HEK293T (cell line): ENCODE data around the gene TEX13C.
"Not testable (repeated sequence)": the region's sequence is repeated elsewhere in the genome, so short reads cannot be mapped to it uniquely, and the experiment has no call there.

Experiments used
- CTCF ChIA-PET: fragments of 350-600 bp; formaldehyde crosslinking; extraction: SDS; loops from one replicate; lab custom pipeline; 2021; ENCODE audit warnings: antibody characterized with exemption, inconsistent platforms; lab: Yijun Ruan, JAX
- POLR2A ChIA-PET: fragments of 350-600 bp; formaldehyde crosslinking; extraction: SDS; loops from one replicate; lab custom pipeline; 2020; ENCODE audit warnings: antibody characterized with exemption, inconsistent platforms; lab: Yijun Ruan, JAX
- DNase-seq: peaks from one replicate; pipeline ENCODE4 v3.0.0; 2012; ENCODE audit warnings: mixed read lengths; ENCODE audit errors: extremely low spot score
- ARNT ChIP-seq: fragments of 450-650 bp; IDR thresholded peaks from 2 replicates; pipeline ENCODE4 v1.6.1; 2017; ENCODE audit warnings: mild to moderate bottlenecking
- BHLHE40 ChIP-seq: fragments of 450-650 bp; IDR thresholded peaks from 2 replicates; pipeline ENCODE4 v1.6.1; 2016; ENCODE audit warnings: mild to moderate bottlenecking, moderate library complexity, borderline replicate concordance
- CTBP1 ChIP-seq: fragments of 450-650 bp; IDR thresholded peaks from 2 replicates; pipeline ENCODE4 v1.6.1; 2016; ENCODE audit warnings: borderline replicate concordance
- ELF4 ChIP-seq: fragments of 450-650 bp; IDR thresholded peaks from 2 replicates; pipeline ENCODE4 v1.6.1; 2017; ENCODE audit warnings: antibody characterized with exemption
- FOXA1 ChIP-seq: fragments of 450-650 bp; IDR thresholded peaks from 2 replicates; pipeline ENCODE4 v1.6.1; 2016; ENCODE audit warnings: mild to moderate bottlenecking
- FOXK2 ChIP-seq: fragments of 450-650 bp; IDR thresholded peaks from 2 replicates; pipeline ENCODE4 v1.6.1; 2016; ENCODE audit warnings: mild to moderate bottlenecking
- FOXM1 ChIP-seq: fragments of 450-650 bp; IDR thresholded peaks from 2 replicates; pipeline ENCODE4 v1.6.1; 2017; ENCODE audit warnings: mild to moderate bottlenecking, borderline replicate concordance
- HDGF ChIP-seq: fragments of 450-650 bp; IDR thresholded peaks from 2 replicates; pipeline ENCODE4 v1.6.1; 2017; ENCODE audit warnings: antibody characterized with exemption, borderline replicate concordance
- L3MBTL2 ChIP-seq: fragments of 450-650 bp; conservative IDR thresholded peaks from 2 replicates; pipeline ENCODE4 v1.6.1; 2016; ENCODE audit warnings: mild to moderate bottlenecking
- LEF1 ChIP-seq: fragments of 450-650 bp; IDR thresholded peaks from 2 replicates; pipeline ENCODE4 v1.6.1; 2017; ENCODE audit warnings: mild to moderate bottlenecking, borderline replicate concordance
- NFRKB ChIP-seq: fragments of 450-650 bp; IDR thresholded peaks from 2 replicates; pipeline ENCODE4 v1.6.1; 2016; ENCODE audit warnings: mild to moderate bottlenecking, moderate library complexity
- SP1 ChIP-seq: fragments of 450-650 bp; IDR thresholded peaks from 2 replicates; pipeline ENCODE4 v1.6.1; 2017
- SUZ12 ChIP-seq: fragments of 450-650 bp; IDR thresholded peaks from 2 replicates; pipeline ENCODE4 v1.6.1; 2016; ENCODE audit warnings: mild to moderate bottlenecking
- TARDBP ChIP-seq: fragments of 450-650 bp; IDR thresholded peaks from 2 replicates; pipeline ENCODE4 v1.6.1; 2016
- ZNF384 ChIP-seq: fragments of 450-650 bp; IDR thresholded peaks from 2 replicates; pipeline ENCODE4 v1.6.1; 2016
- TF ChIP-seq, protein P1 (sequence below): fragments of 450-650 bp; IDR thresholded peaks from 2 replicates; pipeline ENCODE4 v1.6.1; 2016

The TEX13C gene

DNA sequence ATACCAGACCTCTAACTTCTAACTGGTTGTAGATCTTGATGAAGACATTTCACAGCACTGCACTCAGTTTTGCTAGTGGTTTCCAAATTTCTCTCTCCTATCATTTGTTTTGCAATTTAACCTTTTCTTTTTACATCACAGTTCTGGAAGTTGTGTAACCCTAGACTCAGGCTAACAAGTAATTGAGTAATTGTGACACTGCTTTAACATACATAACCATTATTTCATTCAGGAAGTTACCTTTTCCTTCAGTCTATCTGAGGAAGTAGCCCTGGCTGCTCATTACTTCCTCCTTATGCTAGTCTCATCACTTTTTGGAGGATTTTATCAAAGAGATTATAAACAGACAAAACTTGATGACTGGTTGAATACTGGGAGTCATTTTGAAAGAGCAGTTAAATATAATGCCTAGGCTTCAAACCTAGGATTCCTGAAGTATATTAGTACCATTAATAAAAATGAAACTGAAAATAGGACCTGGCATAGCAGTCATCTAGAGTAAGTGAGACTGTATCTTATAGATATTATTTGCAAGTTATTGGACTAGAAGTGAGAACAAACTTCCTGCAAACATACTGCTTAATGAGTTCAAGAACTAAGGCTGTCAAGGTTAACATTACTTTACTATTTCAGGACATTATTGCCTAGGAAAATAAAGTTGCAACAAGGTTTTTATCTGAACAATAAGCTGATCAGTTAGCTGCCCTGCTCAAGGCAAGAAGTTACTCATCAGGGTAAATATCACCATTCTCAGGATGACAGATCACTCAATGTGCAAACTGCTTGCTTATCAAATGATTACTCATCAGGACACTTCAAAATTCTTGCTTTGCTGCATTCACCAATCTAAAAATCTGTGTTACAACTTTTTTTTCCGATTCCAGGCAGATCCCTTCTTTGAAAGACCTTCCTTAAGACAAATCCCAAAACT is 25.6 kb upstream of the TEX13C start:
- POLR2A ChIA-PET: no interaction called here
- DNase-seq: no peak
- CTCF ChIA-PET: no interaction called here
- TF ChIP-seq ARNT (no peak), HDGF (no peak), SP1 (no peak), FOXA1 (no peak), ELF4 (no peak), ZNF384 (no peak), CTBP1 (no peak), TARDBP (no peak)
- TF ChIP-seq, protein P1, sequence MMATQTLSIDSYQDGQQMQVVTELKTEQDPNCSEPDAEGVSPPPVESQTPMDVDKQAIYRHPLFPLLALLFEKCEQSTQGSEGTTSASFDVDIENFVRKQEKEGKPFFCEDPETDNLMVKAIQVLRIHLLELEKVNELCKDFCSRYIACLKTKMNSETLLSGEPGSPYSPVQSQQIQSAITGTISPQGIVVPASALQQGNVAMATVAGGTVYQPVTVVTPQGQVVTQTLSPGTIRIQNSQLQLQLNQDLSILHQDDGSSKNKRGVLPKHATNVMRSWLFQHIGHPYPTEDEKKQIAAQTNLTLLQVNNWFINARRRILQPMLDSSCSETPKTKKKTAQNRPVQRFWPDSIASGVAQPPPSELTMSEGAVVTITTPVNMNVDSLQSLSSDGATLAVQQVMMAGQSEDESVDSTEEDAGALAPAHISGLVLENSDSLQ: no peak

- POLR2A ChIA-PET: no interaction called here
- TF ChIP-seq BHLHE40 (no peak), ZNF384 (no peak), SUZ12 (no peak), FOXA1 (no peak), HDGF (no peak), L3MBTL2 (no peak), LEF1 (no peak), ELF4 (no peak), CTBP1 (no peak), SP1 (no peak), FOXM1 (no peak), FOXK2 (no peak)
Measured at GRCh38 chrX:125295337-125295736, 24.3 kb upstream of the TEX13C start.

DNA sequence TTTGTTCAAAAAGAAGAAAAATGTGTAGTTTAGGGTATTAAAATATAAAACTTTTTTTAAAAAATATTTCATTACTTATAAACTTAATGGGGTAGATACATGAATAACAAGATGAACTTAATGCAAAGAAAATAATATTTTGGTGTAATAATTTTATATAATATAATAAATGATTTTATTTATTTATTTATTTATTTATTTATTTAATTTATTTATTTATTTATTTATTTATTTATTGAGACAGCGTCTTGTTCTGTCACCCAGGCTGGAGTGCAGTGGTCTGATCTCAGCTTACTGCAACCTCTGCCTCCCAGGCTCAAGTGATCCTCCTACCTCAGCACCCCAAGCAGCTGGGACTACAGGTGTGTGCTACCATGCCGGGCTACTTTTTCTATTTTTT is 20.8 kb upstream of the TEX13C start:
- CTCF ChIA-PET: no interaction called here
- no peak for TF ChIP-seq SUZ12
- no peak for TF ChIP-seq L3MBTL2
- no peak for TF ChIP-seq LEF1
- TF ChIP-seq FOXK2: no peak
- TF ChIP-seq FOXA1: no peak
- TF ChIP-seq ELF4: no peak
- TF ChIP-seq TARDBP: no peak
- no peak for TF ChIP-seq HDGF
- TF ChIP-seq BHLHE40: no peak
- TF ChIP-seq SP1: no peak
- no peak for TF ChIP-seq ARNT
- TF ChIP-seq ZNF384: no peak
- TF ChIP-seq, protein P1: no peak
- no peak for TF ChIP-seq FOXM1
- no peak for TF ChIP-seq NFRKB
- TF ChIP-seq CTBP1: no peak
- POLR2A ChIA-PET: no interaction called here
- no peak for DNase-seq

More at GRCh38 chrX:125295337-125295736, 24.3 kb upstream of the TEX13C start:
- no peak for DNase-seq
- CTCF ChIA-PET: interaction anchor here (0.6 kb wide), 1 partner anchor 888 kb away, joined by 14 read pairs; no protein-coding TSS in a partner anchor

DNA sequence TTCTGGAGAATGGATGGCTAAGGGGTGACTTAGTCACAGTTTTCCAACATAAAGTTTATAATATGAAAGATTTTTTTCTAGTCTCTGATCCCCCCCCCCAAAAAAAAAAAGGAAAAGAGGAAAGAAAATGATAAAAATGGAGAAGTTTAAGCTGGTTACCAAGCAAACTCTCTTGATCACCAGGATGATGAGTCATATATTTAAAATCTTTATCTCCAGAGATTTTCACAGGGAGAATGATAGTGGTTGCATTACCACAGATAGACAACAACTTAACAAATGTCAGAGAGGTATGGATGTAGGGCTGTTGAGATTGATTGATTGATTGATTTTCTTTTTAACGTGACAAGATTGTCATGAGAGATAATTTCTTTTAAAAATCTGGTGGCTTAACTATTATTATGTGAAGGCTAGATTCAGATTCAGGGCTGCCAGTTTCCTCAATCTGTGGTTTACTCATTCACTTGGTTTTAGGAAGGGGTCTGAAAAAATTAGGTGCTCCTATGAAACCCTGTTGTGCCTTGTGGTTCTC is 13.3 kb upstream of the TEX13C start:
- ChIA-PET CTCF (no interaction called here), POLR2A (no interaction called here)
- TF ChIP-seq FOXK2 (no peak), ARNT (no peak), L3MBTL2 (no peak), HDGF (no peak), ZNF384 (no peak), LEF1 (no peak), BHLHE40 (no peak), NFRKB (no peak), SP1 (no peak), TARDBP (no peak)
- TF ChIP-seq, protein P1: no peak
- DNase-seq: no peak

- CTCF ChIA-PET: no interaction called here
- POLR2A ChIA-PET: no interaction called here
- no peak for DNase-seq
- no peak for TF ChIP-seq FOXK2
- TF ChIP-seq FOXM1: no peak
- no peak for TF ChIP-seq NFRKB
- no peak for TF ChIP-seq ARNT
- no peak for TF ChIP-seq L3MBTL2
- TF ChIP-seq, protein P1: no peak
- TF ChIP-seq TARDBP: no peak
- TF ChIP-seq ELF4: no peak
- TF ChIP-seq ZNF384: no peak
- TF ChIP-seq LEF1: no peak
- no peak for TF ChIP-seq FOXA1
- TF ChIP-seq BHLHE40: no peak
- TF ChIP-seq SUZ12: no peak
- no peak for TF ChIP-seq CTBP1
- no peak for TF ChIP-seq SP1
- no peak for TF ChIP-seq HDGF
Measured at GRCh38 chrX:125308653-125309052, 11.0 kb upstream of the TEX13C start.

- CTCF ChIA-PET, POLR2A ChIA-PET, DNase-seq: not testable (repeated sequence)
Measured at GRCh38 chrX:125319166-125319565, 505 bp upstream of the TEX13C start.
